ENCODE data around the gene RASAL2. TPM values are rescaled to one million over a fixed set of nuclear protein-coding genes. Genes with fewer than 3 reads are reported as not detected.

The RASAL2 gene
- total and polyA plus RNA-seq, 2 experiments from 2014 or later, result 16.0 to 42.2 TPM

GRCh38 chr1:178267646-178268094 lies 173.8 kb downstream of the RASAL2 start (continued):
- TF ChIP-seq ZNF462 (CRISPR knock-in tag; IDR thresholded peaks at IDR 0.05) (no peak), EZH2phosphoT487 (IDR thresholded peaks at IDR 0.05; ENCODE audit: unreplicated experiment) (no peak), ETS1 (IDR thresholded peaks at IDR 0.05) (no peak), JUNB (IDR thresholded peaks at IDR 0.05; ENCODE audit: unreplicated experiment) (no peak), ZNF114 (CRISPR knock-in tag; IDR thresholded peaks at IDR 0.05) (no peak), POLR2AphosphoS5 (IDR thresholded peaks at IDR 0.05; ENCODE audit: low read depth) (no peak), STAT1 (IDR thresholded peaks at IDR 0.05; ENCODE audit: unreplicated experiment) (no peak)

- H3K4me1 ChIP-seq (ENCODE audit: insufficient read depth), result peaks cover 60% of the 10 kb centered on the region
- H3K4me2 ChIP-seq, result peak overlapping the region; percentile 41
- no peaks in the 10 kb centered on the region for H3K27me3 Mint-ChIP-seq (ENCODE audit: insufficient read depth, low read depth, poor library complexity)
- peak overlapping the region; percentile 4 for H3K27ac Mint-ChIP-seq
- H3K36me3 Mint-ChIP-seq (ENCODE audit: low read depth), result peaks cover 3% of the 10 kb centered on the region; the same call in 1 of the 3 replicates
- H2AFZ ChIP-seq, result no peak overlapping the region
- H3K9me3 Mint-ChIP-seq, result no peaks in the 10 kb centered on the region; the same call in 2 of the 3 replicates
- H3K36me3 ChIP-seq (ENCODE audit: insufficient read depth), result no peaks in the 10 kb centered on the region
- no peak overlapping the region for H3K4me3 ChIP-seq
- H3K79me2 ChIP-seq (replicated peaks; ENCODE audit: insufficient read depth), result peaks cover 75% of the 10 kb centered on the region
- no peaks in the 10 kb centered on the region for H3K9me2 ChIP-seq (ENCODE audit: insufficient read depth)
- peaks cover 71% of the 10 kb centered on the region for H3K4me1 Mint-ChIP-seq
- H4K20me1 ChIP-seq (replicated peaks; ENCODE audit: insufficient read depth), result no peaks in the 10 kb centered on the region
- no peak overlapping the region for H3K4me3 Mint-ChIP-seq
- DNase-seq (ENCODE audit: low spot score), result peak; percentile 28
- H3K27ac ChIP-seq (ENCODE audit: low read depth), result peak overlapping the region; percentile 82
- no peak for ATAC-seq
- no peaks in the 10 kb centered on the region for H3K27me3 ChIP-seq (ENCODE audit: insufficient read depth)
- no peaks in the 10 kb centered on the region for H3F3A ChIP-seq (replicated peaks; ENCODE audit: low read depth)
- TF ChIP-seq JUNB (IDR thresholded peaks at IDR 0.05; ENCODE audit: unreplicated experiment) (no peak), POLR2AphosphoS5 (IDR thresholded peaks at IDR 0.05; ENCODE audit: low read depth) (no peak), NANOG (IDR thresholded peaks at IDR 0.05; ENCODE audit: borderline replicate concordance) (no peak), ZNF331 (CRISPR knock-in tag; IDR thresholded peaks at IDR 0.05; ENCODE audit: low read depth) (no peak), EZH2 (IDR thresholded peaks at IDR 0.05; ENCODE audit: low read depth, unreplicated experiment) (no peak), CTCF (conservative IDR thresholded peaks at IDR 0.05; ENCODE audit: low read depth in 2 of 2) (no peak), ETS1 (IDR thresholded peaks at IDR 0.05) (no peak)
Measured at GRCh38 chr1:178271471-178271870, 177.6 kb downstream of the RASAL2 start.

All from GM23338 (cell line).